T-helper 17 cell (primary cell): ENCODE data around the gene ARMC2. TPM values are rescaled to one million over a fixed set of nuclear protein-coding genes. Genes with fewer than 3 reads are reported as not detected.
"Not testable (repeated sequence)": the region's sequence is repeated elsewhere in the genome, so short reads cannot be mapped to it uniquely, and the experiment has no call there.

Source experiments
- ATAC-seq: fragments of 150-1000 bp; cut with Tn5 transposase; 2 replicates; pipeline ENCODE4 v1.10.0; 2021; ENCODE audit warnings: mild to moderate bottlenecking, moderate library complexity
- DNase-seq, 3 donors: peaks; one replicate each; pipeline versions ENCODE4 v3.0.0 to v3.0.0-alpha.2; 2020 to 2021
- H3K9me3 ChIP-seq: one replicate; pipeline ENCODE4 v1.7.0; 2013; ENCODE audit warnings: low read length, mild to moderate bottlenecking; ENCODE audit not compliant: control insufficient read depth, poor library complexity, severe bottlenecking
- H3K27ac Mint-ChIP-seq: one replicate; pipeline ENCODE4 v1.8.0; 2022; ENCODE audit warnings: mild to moderate bottlenecking, moderate library complexity, mixed read lengths
- H3K27me3 Mint-ChIP-seq: one replicate; pipeline ENCODE4 v1.8.0; 2022; ENCODE audit warnings: mixed read lengths
- H3K36me3 Mint-ChIP-seq: one replicate; pipeline ENCODE4 v1.8.0; 2022; ENCODE audit warnings: low read depth, mixed read lengths
- H3K4me1 Mint-ChIP-seq: one replicate; pipeline ENCODE4 v1.8.0; 2022; ENCODE audit warnings: mild to moderate bottlenecking, mixed read lengths
- H3K4me3 Mint-ChIP-seq: one replicate; pipeline ENCODE4 v1.8.0; 2022; ENCODE audit warnings: mild to moderate bottlenecking, moderate library complexity, mixed read lengths
- total RNA-seq, 4 donors: library from RNA in 2 of 4; stranded (reverse) in 2 of 4; gene quantifications; one replicate each; pipeline ENCODE4 v1.2.3 and lab custom pipeline; 2022 to 2026

The ARMC2 gene
- total RNA-seq, 2 donors from 2014 or later, result 6.9 to 8.7 TPM

DNA sequence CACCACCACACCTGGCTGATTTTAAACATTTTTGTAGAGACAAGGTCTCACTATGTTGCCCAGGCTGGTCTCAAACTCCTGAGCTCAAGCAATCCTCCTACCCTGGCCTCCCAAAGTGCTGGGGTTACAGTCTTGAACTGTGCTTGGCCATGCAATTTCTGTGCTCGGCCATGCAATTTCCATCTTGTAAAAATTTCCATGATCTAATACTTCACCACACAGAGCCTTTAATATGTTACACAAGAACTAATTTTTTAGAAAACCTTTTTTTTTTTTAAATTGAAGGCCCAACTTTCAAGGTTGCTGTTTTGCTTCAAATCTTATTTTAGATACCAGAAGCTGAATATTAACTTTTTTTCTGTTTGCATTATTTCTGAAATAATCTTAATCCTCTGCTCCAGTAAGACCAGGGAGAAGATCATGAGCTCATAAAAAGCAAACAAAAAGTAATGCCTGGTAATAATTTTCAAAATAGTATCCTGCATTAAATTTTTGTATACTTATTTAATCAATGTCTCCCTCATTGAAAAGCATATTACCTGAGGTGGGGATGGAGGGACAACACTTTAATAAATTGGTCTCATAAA lies 38.1 kb upstream of the ARMC2 start:
- Mint-ChIP-seq H3K4me3 (no peak overlapping the region), H3K36me3 (no peaks in the 10 kb centered on the region), H3K27ac (peak overlapping the region; percentile 72), H3K4me1 (peaks cover 3% of the 10 kb centered on the region), H3K27me3 (no peaks in the 10 kb centered on the region)
- DNase-seq (no peak), ATAC-seq (no peak)
- no peaks in the 10 kb centered on the region for H3K9me3 ChIP-seq

DNA sequence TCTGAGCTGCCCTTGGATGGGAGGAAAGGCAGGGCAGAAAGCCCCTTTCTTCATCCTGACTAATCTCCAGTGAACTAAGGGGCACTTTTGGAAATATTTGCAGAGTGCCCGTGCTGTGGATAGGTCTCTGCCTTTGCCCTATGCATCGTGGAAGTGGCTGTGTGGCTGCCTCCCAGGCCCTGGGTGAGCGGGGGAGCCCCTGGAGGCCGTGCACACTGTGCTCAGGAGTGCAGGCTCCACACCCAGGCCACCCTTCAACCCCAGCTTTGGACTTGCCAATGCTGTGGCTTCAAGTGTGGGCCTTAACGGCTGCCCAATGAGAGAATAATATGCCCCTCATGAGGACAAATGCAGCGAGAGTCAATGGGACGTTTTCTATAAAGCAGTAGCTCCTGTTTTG lies 36.7 kb upstream of the ARMC2 start:
- H3K27me3 Mint-ChIP-seq, result no peaks in the 10 kb centered on the region
- no peaks in the 10 kb centered on the region for H3K4me1 Mint-ChIP-seq
- ATAC-seq, result no peak
- no peak overlapping the region for H3K4me3 Mint-ChIP-seq
- no peaks in the 10 kb centered on the region for H3K36me3 Mint-ChIP-seq
- DNase-seq, result no peak
- no peaks in the 10 kb centered on the region for H3K9me3 ChIP-seq
- no peak overlapping the region for H3K27ac Mint-ChIP-seq

DNA sequence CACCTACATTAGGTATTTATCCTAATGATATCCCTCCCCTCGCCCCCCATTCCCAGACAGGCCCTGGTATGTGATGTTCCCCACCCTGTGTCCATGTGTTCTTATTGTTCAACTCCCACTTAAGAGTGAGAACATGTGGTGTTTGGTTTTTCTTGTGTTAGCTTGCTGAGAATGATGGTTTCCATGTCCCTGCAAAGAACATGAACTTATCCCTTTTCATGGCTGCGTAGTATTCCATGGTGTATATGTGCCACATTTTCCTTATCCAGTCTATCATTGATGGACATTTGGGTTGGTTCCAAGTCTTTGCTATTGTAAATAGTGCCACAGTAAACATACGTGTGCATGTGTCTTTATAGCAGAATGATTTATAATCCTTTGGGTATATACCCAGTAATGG lies 35.0 kb upstream of the ARMC2 start:
- not testable (repeated sequence) for H3K9me3 ChIP-seq, H3K27ac Mint-ChIP-seq, H3K27me3 Mint-ChIP-seq, H3K4me3 Mint-ChIP-seq, DNase-seq, H3K36me3 Mint-ChIP-seq, ATAC-seq, H3K4me1 Mint-ChIP-seq

DNA sequence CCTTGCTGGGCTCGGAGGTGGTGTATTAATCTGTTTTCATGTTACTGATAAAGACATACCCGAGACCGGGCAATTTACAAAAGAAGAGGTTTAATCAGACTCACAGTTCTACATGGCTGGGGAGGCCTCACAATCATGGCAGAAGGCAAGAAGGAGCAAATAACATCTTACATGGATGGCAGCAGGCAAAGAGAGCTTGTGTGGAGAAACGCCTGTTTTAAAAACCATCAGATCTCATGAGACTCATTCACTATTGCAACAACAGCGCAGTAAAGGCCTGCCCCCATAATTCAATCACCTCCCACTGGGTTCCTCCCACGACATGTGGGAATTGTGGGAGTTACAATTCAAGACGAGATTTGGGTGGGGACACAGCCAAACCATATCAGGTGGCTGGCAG lies 30.9 kb upstream of the ARMC2 start:
- not testable (repeated sequence) for DNase-seq, ATAC-seq, H3K4me1 Mint-ChIP-seq, H3K4me3 Mint-ChIP-seq, H3K9me3 ChIP-seq, H3K27ac Mint-ChIP-seq, H3K36me3 Mint-ChIP-seq, H3K27me3 Mint-ChIP-seq

DNA sequence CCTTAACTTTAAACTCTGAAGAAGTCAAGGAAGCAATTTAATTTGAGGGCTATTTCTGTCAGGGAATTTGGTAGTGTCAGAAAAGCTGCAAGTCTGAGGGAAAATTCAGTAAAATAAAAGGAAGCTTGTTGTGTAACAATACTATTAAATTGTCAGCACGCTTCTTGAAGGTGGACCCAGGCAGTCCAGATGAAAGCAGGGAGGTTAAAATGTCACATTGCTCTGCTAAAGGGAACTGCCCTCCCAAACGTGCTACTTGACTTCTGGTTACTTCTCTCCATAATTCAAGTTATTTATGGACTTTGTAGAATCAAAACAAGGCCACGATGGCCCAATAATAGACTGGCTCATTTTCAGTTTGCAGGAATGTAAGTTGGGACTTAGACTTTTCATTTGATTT lies 28.2 kb upstream of the ARMC2 start:
- H3K9me3 ChIP-seq, result no peaks in the 10 kb centered on the region
- Mint-ChIP-seq H3K36me3 (no peaks in the 10 kb centered on the region), H3K4me3 (no peak overlapping the region), H3K27ac (no peak overlapping the region), H3K4me1 (no peaks in the 10 kb centered on the region), H3K27me3 (peaks cover 5% of the 10 kb centered on the region)
- no peak for ATAC-seq
- DNase-seq, result no peak

DNA sequence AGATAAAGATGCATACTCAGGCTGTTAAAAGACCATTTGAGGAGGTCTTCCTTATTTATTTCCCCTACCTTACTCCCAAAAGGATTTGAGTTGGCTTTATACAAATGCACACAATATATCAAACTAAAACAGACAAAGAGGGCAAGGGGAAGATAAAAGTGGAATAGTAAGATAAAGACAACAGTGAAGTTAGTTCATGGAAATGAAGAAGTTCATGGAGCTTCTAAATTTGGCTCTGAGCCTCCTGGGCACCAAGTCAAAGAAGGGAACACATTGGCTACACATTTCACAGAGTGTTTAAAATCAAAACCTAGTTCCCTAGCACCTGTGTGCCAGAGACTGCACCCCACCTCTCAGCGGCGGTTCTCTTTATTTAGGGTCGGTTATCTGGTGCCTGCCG lies 25.8 kb upstream of the ARMC2 start:
- H3K4me3 Mint-ChIP-seq, result no peak overlapping the region
- no peaks in the 10 kb centered on the region for H3K4me1 Mint-ChIP-seq
- DNase-seq (no peak), ATAC-seq (no peak)
- no peak overlapping the region for H3K27ac Mint-ChIP-seq
- H3K27me3 Mint-ChIP-seq, result peaks cover 5% of the 10 kb centered on the region
- H3K9me3 ChIP-seq, result no peaks in the 10 kb centered on the region
- no peaks in the 10 kb centered on the region for H3K36me3 Mint-ChIP-seq

DNA sequence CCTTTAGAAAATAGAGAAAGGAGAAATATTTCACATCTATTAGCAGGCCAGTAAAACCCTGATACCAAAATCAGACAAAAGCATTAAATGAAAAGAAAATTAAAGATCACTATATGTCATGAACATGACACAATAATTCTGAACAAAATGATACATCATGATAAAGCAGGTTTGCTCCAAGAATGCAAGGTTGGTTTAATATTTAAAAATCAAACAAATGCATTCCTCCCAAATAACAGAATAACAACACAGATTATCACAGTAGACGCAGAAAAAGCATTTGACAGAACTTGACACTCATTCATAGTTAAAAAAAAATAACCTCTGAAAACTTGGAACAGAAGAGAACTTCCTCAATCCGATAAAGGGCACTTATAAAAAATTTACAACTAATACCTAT lies 22.9 kb upstream of the ARMC2 start:
- DNase-seq (no peak), ATAC-seq (no peak)
- H3K27me3 Mint-ChIP-seq, result peaks cover 5% of the 10 kb centered on the region
- no peak overlapping the region for H3K27ac Mint-ChIP-seq
- no peaks in the 10 kb centered on the region for H3K4me1 Mint-ChIP-seq
- H3K9me3 ChIP-seq, result no peaks in the 10 kb centered on the region
- H3K4me3 Mint-ChIP-seq, result no peak overlapping the region
- H3K36me3 Mint-ChIP-seq, result no peaks in the 10 kb centered on the region

DNA sequence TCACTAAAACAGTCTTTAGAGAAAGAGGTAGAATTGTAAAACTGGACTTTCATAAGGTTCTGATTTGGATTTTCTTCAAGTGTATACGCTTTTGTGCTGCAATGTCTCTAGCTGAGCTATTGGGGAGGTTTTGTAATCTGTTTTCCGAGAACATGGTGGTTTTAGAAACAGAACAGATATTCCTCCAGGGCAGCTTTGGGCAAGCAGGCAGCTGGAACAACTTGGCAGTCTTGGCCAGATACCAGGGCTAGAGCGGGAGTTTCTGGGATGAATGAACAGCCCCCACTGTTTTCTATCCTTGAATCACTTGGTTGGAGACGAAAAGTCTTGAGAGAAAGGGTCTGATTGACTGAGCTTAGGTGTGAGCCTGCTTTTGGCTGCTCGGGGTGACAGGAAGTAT lies 17.1 kb upstream of the ARMC2 start:
- no peak for ATAC-seq
- H3K36me3 Mint-ChIP-seq, result no peaks in the 10 kb centered on the region
- DNase-seq, result no peak
- H3K9me3 ChIP-seq, result no peaks in the 10 kb centered on the region
- no peak overlapping the region for H3K4me3 Mint-ChIP-seq
- no peak overlapping the region for H3K27ac Mint-ChIP-seq
- peaks cover 7% of the 10 kb centered on the region for H3K4me1 Mint-ChIP-seq
- peaks cover 4% of the 10 kb centered on the region for H3K27me3 Mint-ChIP-seq

DNA sequence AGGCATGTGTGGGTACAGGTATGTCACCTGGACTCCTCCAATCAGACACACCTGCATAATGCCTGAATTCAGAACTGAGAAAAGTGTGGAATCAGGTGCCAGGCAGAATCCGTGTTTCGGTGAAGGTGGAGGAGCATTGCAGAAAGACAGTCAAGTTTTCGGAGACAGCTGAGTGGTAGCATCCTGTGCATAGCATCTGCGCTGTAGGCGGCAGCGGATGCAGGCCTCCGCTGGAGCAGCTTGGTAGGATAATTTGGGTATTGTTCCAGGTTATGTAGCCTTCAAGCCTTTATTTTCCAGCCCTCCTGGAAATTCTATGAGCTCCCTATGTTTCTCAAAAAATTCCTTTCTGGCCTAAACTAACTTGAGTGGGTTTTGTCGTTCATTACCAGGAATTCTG lies 15.5 kb upstream of the ARMC2 start:
- Mint-ChIP-seq H3K4me1 (peaks cover 12% of the 10 kb centered on the region), H3K27ac (no peak overlapping the region)
- ATAC-seq, result no peak

DNA sequence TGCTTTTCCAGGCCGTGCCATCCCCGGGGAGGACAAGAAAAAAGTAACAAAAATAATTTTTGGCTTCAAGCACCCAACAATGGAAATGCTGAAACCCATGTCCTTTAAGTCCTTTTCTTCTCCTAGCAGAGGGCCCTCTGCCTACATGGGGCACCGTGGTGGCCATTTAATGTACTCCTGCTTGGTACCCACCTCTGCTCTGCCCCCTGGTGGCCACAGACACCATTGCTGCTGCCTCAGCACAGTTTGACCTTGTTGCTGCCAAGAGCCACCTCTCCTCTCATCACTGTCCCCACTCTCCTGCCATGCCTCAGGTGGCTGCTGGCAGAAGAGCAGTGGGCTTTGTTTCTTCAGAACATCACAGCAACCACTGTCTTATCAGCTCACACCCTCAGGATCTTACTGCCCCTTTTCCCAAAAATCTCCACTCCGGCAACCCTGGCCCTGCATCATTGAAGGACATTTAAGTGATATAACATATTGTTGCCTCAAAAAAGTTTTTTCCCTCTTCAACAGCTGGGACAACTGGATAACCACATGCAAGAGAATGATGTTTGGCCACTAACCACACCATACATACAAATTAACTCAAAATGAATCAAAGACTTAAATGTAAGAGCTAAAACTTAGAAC lies 12.9 kb upstream of the ARMC2 start:
- H3K9me3 ChIP-seq, result no peaks in the 10 kb centered on the region
- H3K27ac Mint-ChIP-seq, result peak overlapping the region; percentile 39
- no peak overlapping the region for H3K4me3 Mint-ChIP-seq
- DNase-seq, result peak; percentile 71 to 76 (median 74)
- H3K4me1 Mint-ChIP-seq, result peaks cover 15% of the 10 kb centered on the region
- H3K27me3 Mint-ChIP-seq, result peaks cover 4% of the 10 kb centered on the region
- peak; percentile 100 for ATAC-seq
- no peaks in the 10 kb centered on the region for H3K36me3 Mint-ChIP-seq

More for the DNA sequence above, 15.5 kb upstream of the ARMC2 start:
- H3K4me3 Mint-ChIP-seq, result no peak overlapping the region
- no peak for DNase-seq
- H3K9me3 ChIP-seq, result no peaks in the 10 kb centered on the region
- H3K27me3 Mint-ChIP-seq, result peaks cover 4% of the 10 kb centered on the region
- H3K36me3 Mint-ChIP-seq, result no peaks in the 10 kb centered on the region

DNA sequence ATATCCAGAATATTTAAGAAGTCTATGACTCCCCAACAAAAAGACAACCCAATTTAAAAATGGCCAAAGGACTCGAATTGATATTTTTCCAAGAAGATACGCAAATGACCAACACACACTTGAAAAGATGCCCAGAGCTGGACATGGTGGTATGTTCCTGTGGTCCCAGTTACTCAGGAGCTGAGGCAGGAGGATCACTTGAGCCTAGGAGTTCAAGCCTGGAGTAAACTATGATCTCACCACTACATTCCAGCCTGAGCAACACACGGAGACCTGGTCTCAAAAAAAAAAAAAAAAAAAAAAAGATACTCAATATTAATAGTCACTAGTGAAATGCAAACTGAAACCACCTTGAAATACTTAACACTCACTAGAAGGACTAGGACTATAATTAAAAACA lies 12.2 kb upstream of the ARMC2 start:
- H3K4me1 Mint-ChIP-seq, result peaks cover 15% of the 10 kb centered on the region
- ATAC-seq, result no peak
- H3K4me3 Mint-ChIP-seq, result no peak overlapping the region

DNA sequence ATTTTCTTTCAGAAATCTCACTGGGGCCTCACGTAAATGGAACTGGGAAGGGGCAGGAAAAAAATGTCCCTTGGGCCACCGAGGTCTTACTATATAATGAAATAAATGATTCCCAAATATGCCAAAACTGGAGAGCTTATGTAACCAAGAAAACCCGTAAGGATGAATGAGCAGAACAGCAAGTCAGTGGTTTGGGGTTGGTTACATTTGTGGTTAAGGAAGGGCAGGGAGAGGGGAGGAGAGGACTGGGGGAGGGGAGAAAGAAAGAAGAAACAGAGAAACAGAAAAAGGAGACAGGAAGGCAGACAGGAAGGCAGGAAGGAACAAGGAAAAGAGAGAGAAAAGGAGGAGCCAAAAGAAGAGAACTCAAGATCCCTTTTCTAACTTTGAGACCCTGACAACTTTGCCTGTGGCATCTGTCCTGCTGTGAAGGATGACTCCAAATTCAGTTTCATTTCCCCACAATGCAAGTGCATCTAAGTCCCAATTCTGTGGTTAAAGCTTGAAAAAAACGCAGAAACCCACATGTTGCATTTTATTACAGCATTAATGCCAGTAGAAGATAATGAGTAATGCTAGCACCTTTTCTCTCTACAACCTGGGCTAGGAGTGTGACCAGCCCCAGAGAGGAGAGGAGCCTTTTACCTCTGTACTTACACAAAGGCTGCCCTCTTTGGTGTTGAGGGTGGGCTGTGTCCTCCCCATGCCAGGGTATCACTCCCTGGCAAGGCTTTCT lies 10.8 kb upstream of the ARMC2 start:
- H3K36me3 Mint-ChIP-seq, result no peaks in the 10 kb centered on the region
- ATAC-seq, result peak; percentile 18
- H3K9me3 ChIP-seq, result no peaks in the 10 kb centered on the region
- peak overlapping the region; percentile 76 for H3K27ac Mint-ChIP-seq
- H3K4me3 Mint-ChIP-seq, result no peak overlapping the region
- peaks cover 8% of the 10 kb centered on the region for H3K27me3 Mint-ChIP-seq
- peaks cover 15% of the 10 kb centered on the region for H3K4me1 Mint-ChIP-seq
- no peak for DNase-seq

More for the DNA sequence above, 12.2 kb upstream of the ARMC2 start:
- H3K36me3 Mint-ChIP-seq, result no peaks in the 10 kb centered on the region
- H3K9me3 ChIP-seq, result no peaks in the 10 kb centered on the region
- peaks cover 4% of the 10 kb centered on the region for H3K27me3 Mint-ChIP-seq
- DNase-seq, result no peak
- H3K27ac Mint-ChIP-seq, result peak overlapping the region; percentile 76

DNA sequence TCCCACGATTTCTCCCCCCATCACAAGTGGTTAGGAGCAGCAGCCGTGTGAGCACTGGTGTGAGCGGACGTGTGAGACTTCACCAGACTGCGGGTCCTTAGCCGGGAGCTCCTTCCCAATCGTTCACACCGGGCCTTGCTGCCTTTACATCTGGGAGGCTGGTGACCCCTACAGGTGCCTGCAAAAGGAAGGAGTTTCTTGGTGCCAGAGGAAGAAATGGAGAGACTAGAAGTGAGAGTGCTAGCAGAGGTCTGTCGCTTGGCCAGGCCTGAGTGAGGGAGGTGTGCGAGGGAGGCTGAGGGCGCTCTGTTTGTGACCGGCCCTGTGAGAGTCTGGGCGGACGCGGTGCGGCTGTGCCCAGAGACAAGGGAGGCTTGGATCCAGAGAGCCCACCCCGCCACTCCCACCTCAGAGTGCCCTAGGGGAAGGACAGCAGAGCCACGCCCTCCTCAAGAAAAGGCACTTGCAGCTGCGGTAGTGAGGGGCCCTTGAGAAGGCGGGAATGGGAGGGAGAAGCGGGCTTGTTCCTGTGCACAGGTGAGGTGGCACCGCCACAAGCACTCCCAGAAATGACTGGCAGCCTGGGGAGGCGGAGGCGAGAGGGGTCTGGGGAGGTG lies 10.0 kb upstream of the ARMC2 start:
- ATAC-seq (no peak), DNase-seq (no peak)
- Mint-ChIP-seq H3K27ac (no peak overlapping the region), H3K27me3 (peaks cover 8% of the 10 kb centered on the region), H3K4me1 (peaks cover 15% of the 10 kb centered on the region), H3K4me3 (no peak overlapping the region), H3K36me3 (no peaks in the 10 kb centered on the region)
- no peaks in the 10 kb centered on the region for H3K9me3 ChIP-seq
